K562 (cell line): ENCODE results near the gene FCGBP. TPM values are rescaled to one million over a fixed set of nuclear protein-coding genes. Genes with fewer than 3 reads are reported as not detected.
A peak's percentile ranks its signal among the peaks of the same experiment; 100 is the strongest.

Experiments used
- ATAC-seq: fragments of 200-7000 bp; cut with Tn5 transposase; 3 replicates; pipeline ENCODE4 v1.9.1; 2020; ENCODE audit warnings: moderate library complexity
- BruUV-seq: library from RNA; stranded (reverse); fragments of 400-500 nt; replicated peaks from 2 replicates; lab custom pipeline; 2021; lab: Mats Ljungman, UMichigan
- CTCF ChIA-PET: fragments of 300-600 bp; formaldehyde crosslinking; extraction: SDS; loops from one replicate; lab custom pipeline; 2021; ENCODE audit warnings: low intra/inter-chr PET ratio; lab: Yijun Ruan, JAX
- POLR2A ChIA-PET: fragments of 300-600, 350-650 bp; sonication (Branson Sonifier 250); formaldehyde crosslinking; extraction: SDS; loops from one replicate; lab custom pipeline; 2021; ENCODE audit warnings: antibody characterized with exemption, inconsistent platforms; lab: Yijun Ruan, JAX
- DNase-seq, 4 experiments: peaks; one replicate each; pipeline versions ENCODE4 v3.0.0 to v3.0.0-alpha.2; 2011 to 2018; ENCODE audit warnings: low spot score in 3 of 4, mixed read lengths in 3 of 4; ENCODE audit errors: extremely low read depth in 1 of 4
- FAIRE-seq: peaks from 2 replicates; lab custom pipeline; 2011; peaks lifted over from hg19 to GRCh38; lab: Jason Lieb, UNC
- H2AFZ ChIP-seq: 2 replicates; pipeline ENCODE4 v1.6.0; 2011; ENCODE audit warnings: low read depth, low read length, control low read depth, inconsistent platforms
- H3K27ac ChIP-seq: fragments of 200-600 bp; 3 replicates; pipeline ENCODE4 v1.8.0; 2011; ENCODE audit warnings: low read depth, mild to moderate bottlenecking, control low read depth, inconsistent platforms, low read length, moderate library complexity, mixed read lengths; ENCODE audit errors: extremely low read depth
- H3K27me3 ChIP-seq, 2 experiments: fragments of 300-600 bp in 1 of 2; 2 replicates in 1 of 2; 3 replicates in 1 of 2; pipeline versions ENCODE4 v1.6.0 to v1.8.0; 2011; ENCODE audit warnings: inconsistent platforms in 2 of 2, low read length in 2 of 2, mild to moderate bottlenecking in 1 of 2, mixed read lengths in 1 of 2, moderate library complexity in 1 of 2; ENCODE audit not compliant: control insufficient read depth in 2 of 2, insufficient read depth in 2 of 2
- H3K36me3 ChIP-seq: fragments of 300-600 bp; 3 replicates; pipeline ENCODE4 v1.8.0; 2011; ENCODE audit warnings: mild to moderate bottlenecking, low read length, inconsistent platforms; ENCODE audit not compliant: control insufficient read depth, insufficient read depth
- H3K4me1 ChIP-seq, 2 experiments: fragments of 200-600 bp in 1 of 2; replicated peaks in 1 of 2; 2 replicates in 1 of 2; 3 replicates in 1 of 2; pipeline versions ENCODE4 v1.5.1 to v1.8.0; 2011; ENCODE audit warnings: inconsistent platforms in 2 of 2, low read length in 2 of 2, mild to moderate bottlenecking in 1 of 2, mixed read lengths in 1 of 2, moderate library complexity in 1 of 2; ENCODE audit not compliant: control insufficient read depth in 2 of 2, insufficient read depth in 2 of 2
- H3K4me2 ChIP-seq: 2 replicates; pipeline ENCODE4 v1.6.1; 2011; ENCODE audit warnings: low read length, control low read depth, inconsistent platforms, mixed read lengths; ENCODE audit not compliant: insufficient read depth
- H3K4me3 ChIP-seq: fragments of 200-600 bp; sonication (generic), shearing (Covaris generic); 2 replicates; pipeline ENCODE4 v1.5.1; 2016; ENCODE audit warnings: control low read depth, inconsistent platforms
- H3K79me2 ChIP-seq: fragments of 200-600 bp; 3 replicates; pipeline ENCODE4 v1.8.0; 2011; ENCODE audit warnings: low read length, inconsistent platforms; ENCODE audit not compliant: control insufficient read depth, insufficient read depth
- H3K9ac ChIP-seq, 2 experiments: 2 replicates each; pipeline versions ENCODE4 v1.6.0 to v1.6.1; 2011; ENCODE audit warnings: low read depth in 2 of 2, low read length in 2 of 2, control low read depth in 1 of 2, inconsistent platforms in 1 of 2, mild to moderate bottlenecking in 1 of 2, mixed read lengths in 1 of 2; ENCODE audit not compliant: insufficient read depth in 1 of 2
- H3K9me1 ChIP-seq: one replicate; pipeline ENCODE4 v1.6.0; 2011; ENCODE audit warnings: inconsistent platforms, mild to moderate bottlenecking, low read length, moderate library complexity; ENCODE audit not compliant: control insufficient read depth, insufficient read depth
- H3K9me3 ChIP-seq: replicated peaks from 2 replicates; pipeline ENCODE4 v1.5.1; 2011; ENCODE audit warnings: low read depth, low read length, inconsistent platforms; ENCODE audit not compliant: control insufficient read depth, insufficient read depth
- H4K20me1 ChIP-seq: replicated peaks from 2 replicates; pipeline ENCODE4 v1.6.1; 2011; ENCODE audit warnings: low read length, inconsistent platforms, mixed read lengths; ENCODE audit not compliant: control insufficient read depth, insufficient read depth
- CBX3 ChIP-seq, 2 experiments: IDR thresholded peaks; 1 replicate in 1 of 2; 2 replicates in 1 of 2; pipeline ENCODE4 v1.6.1; 2012; ENCODE audit warnings: inconsistent platforms in 2 of 2, low read length in 2 of 2, borderline replicate concordance in 1 of 2, control low read depth in 1 of 2
- CTBP1 ChIP-seq: fragments of 450-650 bp; IDR thresholded peaks from 2 replicates; pipeline ENCODE4 v1.6.1; 2016; ENCODE audit warnings: borderline replicate concordance
- HNRNPUL1 ChIP-seq: fragments of 200-400 bp; formaldehyde crosslinking; IDR thresholded peaks from 2 replicates; pipeline ENCODE4 v1.6.1; 2017; ENCODE audit warnings: low read length
- TCF7 ChIP-seq: sonication (generic); IDR thresholded peaks from 2 replicates; pipeline ENCODE4 v1.6.1; 2016; ENCODE audit warnings: antibody characterized with exemption, borderline replicate concordance
- TRIM24 ChIP-seq, 2 experiments: fragments of 450-650 bp; IDR thresholded peaks; 2 replicates each; pipeline ENCODE4 v1.6.1; 2016
- WGBS: fragments of 100-300 bp; shearing (Covaris generic); methylation state at CpG from one replicate; pipeline ENCODE4 v1.1.6; 2016; ENCODE audit warnings: low coverage, mixed read lengths; ENCODE audit not compliant: insufficient coverage; ENCODE audit errors: missing lambda C conversion rate; 5-methylcytosine and 5-hydroxymethylcytosine counted together
- in situ Hi-C: fragments of 300-500 bp; cut with MboI; formaldehyde crosslinking; loops from 4 replicates; pipeline ENCODE4 v1.15.0; 2018; ENCODE audit warnings: inconsistent platforms, mixed read lengths
- intact Hi-C: fragments of 100-400 bp; cut with micrococcal nuclease; formaldehyde crosslinking; loops from 2 replicates; pipeline ENCODE4 v1.14.2; 2022
- polyA plus RNA-seq, 8 experiments: library from polyadenylated mRNA; depleted of rRNA in 4 of 8; stranded (reverse) in 5 of 8; unstranded in 3 of 8; fragments of >200 nt; fragmentation: Nextera tagmentation in 2 of 8; fragmentation: Illumina TruSeq in 1 of 8; extraction: Ambion mirVana in 2 of 8; extraction: Trizol in 1 of 8; gene quantifications; 2 replicates each; pipeline versions ENCODE4 v1.2.1 to v1.2.3, GENCODE V29; 2011 to 2014; ENCODE audit warnings: inconsistent platforms in 1 of 8, missing spikeins in 1 of 8
- total RNA-seq, 7 experiments: library from RNA; depleted of rRNA in 6 of 7; stranded (reverse); fragments of >200 nt in 6 of 7; fragmentation: Illumina TruSeq in 2 of 7; extraction: Trizol in 2 of 7; gene quantifications; 2 replicates each; pipeline versions ENCODE4 v1.2.1 to v1.2.3, GENCODE V29; 2011 to 2021; ENCODE audit warnings: low replicate concordance in 1 of 7
- TF ChIP-seq, protein P1 (sequence below): sonication (generic); formaldehyde crosslinking; IDR thresholded peaks from 2 replicates; pipeline ENCODE4 v1.8.0; 2022; ENCODE audit warnings: mild to moderate bottlenecking, missing genetic modification reagents
- TF ChIP-seq, protein P2 (sequence below): fragments of 250-450 bp; sonication (Bioruptor Pico); IDR thresholded peaks from 2 replicates; pipeline ENCODE4 v1.8.0; 2022; ENCODE audit warnings: moderate library complexity, mild to moderate bottlenecking, inconsistent platforms
- TF ChIP-seq, protein P3 (sequence below): fragments of 250-450 bp; sonication (Bioruptor Pico); IDR thresholded peaks from 2 replicates; pipeline ENCODE4 v1.5.0; 2021
- TF ChIP-seq, protein P4 (sequence below): IDR thresholded peaks from 2 replicates; pipeline ENCODE4 v1.6.1; 2011; ENCODE audit not compliant: insufficient read length; ENCODE audit errors: extremely low read depth

Gene FCGBP
- total and polyA plus RNA-seq, 9 of the 15 experiments (the other 6 are each of a cell fraction or from before 2014, with no cell fraction given), result 0.01 to 1.5 (median 0.13) TPM; not detected in 4

DNA sequence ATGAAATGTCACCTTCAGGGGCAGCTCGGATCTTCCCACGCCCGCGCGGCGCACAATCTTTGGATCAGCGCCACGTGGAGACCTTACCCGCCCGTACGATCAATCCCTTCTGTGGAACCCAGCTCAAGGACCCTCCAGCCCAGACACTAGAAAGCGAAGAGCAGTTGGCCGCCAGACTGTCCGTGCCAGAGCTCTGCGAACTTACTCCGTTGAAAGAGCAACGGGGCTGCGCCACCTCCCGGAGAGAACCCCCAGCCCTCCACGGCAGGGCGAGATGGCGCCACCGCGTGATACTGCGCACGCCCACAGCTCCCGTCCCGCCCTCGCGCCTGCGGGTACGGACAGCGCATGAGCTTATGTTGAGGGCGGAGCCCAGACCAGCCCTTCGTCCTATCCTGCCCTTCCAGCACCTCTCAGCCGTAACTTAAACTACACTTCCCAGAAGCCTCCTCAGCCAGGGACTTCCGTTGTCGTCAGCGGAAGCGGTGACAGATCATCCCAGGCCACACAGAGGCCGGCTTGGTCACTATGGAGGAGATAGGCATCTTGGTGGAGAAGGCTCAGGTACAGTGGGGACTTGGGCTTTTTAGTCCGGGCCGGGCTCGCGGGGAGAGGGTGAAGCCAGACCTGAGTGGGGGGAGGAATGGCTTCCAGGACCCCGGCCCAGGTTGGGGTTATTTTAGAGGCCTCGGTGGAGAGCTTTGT, 36.4 kb upstream of the FCGBP start, which contains the start of gene PSMC4:
PSMC4 (plus strand) TSS at position 491 of the 705 bp plus-strand sequence; CDS start at position 529, 38 bp downstream.
- peaks cover 38% of the 10 kb centered on the region for H3K36me3 ChIP-seq
- H3K4me3 ChIP-seq, result peak within 1 kb of the TSS; percentile 84
- no peaks in the 10 kb centered on the region for H4K20me1 ChIP-seq
- intact Hi-C loops, result no loop called here
- ChIA-PET POLR2A (interaction anchor here (0.6 to 2.5 kb wide), 17 partner anchors 9 to 1183 kb away, joined by 3 to 23 read pairs (median 4); partner anchors contain the start of genes FCGBP, RPS16, SNRPA and ZNF546), CTCF (no interaction called here)
- H3K9me3 ChIP-seq, result no peaks in the 10 kb centered on the region
- peaks cover 15 to 23% of the 10 kb centered on the region in 2 experiments for H3K4me1 ChIP-seq
- peak within 1 kb of the TSS; percentile 94 to 97 for H3K9ac ChIP-seq
- H3K4me2 ChIP-seq, result peak within 1 kb of the TSS; percentile 95
- no peaks in the 10 kb centered on the region for H3K9me1 ChIP-seq
- peaks cover 38% of the 10 kb centered on the region for H3K79me2 ChIP-seq
- H3K27me3 ChIP-seq, result no peaks in the 10 kb centered on the region
- H2AFZ ChIP-seq, result peak within 1 kb of the TSS; percentile 86
- in situ Hi-C loops, result no loop called here
- BruUV-seq, result no TSS peak
- peak; percentile 99 for FAIRE-seq
- peak; percentile 95 to 99 (median 96) for DNase-seq
- WGBS, result under 1% methylated on average over 43 of the region's 47 CpGs
- peak within 1 kb of the TSS; percentile 90 for H3K27ac ChIP-seq
- ATAC-seq, result peak; percentile 99
- TF ChIP-seq, protein P1, sequence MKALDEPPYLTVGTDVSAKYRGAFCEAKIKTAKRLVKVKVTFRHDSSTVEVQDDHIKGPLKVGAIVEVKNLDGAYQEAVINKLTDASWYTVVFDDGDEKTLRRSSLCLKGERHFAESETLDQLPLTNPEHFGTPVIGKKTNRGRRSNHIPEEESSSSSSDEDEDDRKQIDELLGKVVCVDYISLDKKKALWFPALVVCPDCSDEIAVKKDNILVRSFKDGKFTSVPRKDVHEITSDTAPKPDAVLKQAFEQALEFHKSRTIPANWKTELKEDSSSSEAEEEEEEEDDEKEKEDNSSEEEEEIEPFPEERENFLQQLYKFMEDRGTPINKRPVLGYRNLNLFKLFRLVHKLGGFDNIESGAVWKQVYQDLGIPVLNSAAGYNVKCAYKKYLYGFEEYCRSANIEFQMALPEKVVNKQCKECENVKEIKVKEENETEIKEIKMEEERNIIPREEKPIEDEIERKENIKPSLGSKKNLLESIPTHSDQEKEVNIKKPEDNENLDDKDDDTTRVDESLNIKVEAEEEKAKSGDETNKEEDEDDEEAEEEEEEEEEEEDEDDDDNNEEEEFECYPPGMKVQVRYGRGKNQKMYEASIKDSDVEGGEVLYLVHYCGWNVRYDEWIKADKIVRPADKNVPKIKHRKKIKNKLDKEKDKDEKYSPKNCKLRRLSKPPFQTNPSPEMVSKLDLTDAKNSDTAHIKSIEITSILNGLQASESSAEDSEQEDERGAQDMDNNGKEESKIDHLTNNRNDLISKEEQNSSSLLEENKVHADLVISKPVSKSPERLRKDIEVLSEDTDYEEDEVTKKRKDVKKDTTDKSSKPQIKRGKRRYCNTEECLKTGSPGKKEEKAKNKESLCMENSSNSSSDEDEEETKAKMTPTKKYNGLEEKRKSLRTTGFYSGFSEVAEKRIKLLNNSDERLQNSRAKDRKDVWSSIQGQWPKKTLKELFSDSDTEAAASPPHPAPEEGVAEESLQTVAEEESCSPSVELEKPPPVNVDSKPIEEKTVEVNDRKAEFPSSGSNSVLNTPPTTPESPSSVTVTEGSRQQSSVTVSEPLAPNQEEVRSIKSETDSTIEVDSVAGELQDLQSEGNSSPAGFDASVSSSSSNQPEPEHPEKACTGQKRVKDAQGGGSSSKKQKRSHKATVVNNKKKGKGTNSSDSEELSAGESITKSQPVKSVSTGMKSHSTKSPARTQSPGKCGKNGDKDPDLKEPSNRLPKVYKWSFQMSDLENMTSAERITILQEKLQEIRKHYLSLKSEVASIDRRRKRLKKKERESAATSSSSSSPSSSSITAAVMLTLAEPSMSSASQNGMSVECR (CRISPR knock-in tag), result peak; percentile 93
- TF ChIP-seq CBX3 (IDR thresholded peaks at IDR 0.05; ENCODE audit: borderline replicate concordance in 1 of 2, low read length in 2 of 2) (peak in 1 of 2 experiments; percentile 82; a peak in 2 of 3 replicates), TCF7 (peak; percentile 55; the same call in 1 of the 2 replicates), HNRNPUL1 (no peak), CTBP1 (peak; percentile 87; the same call in 1 of the 2 replicates), TRIM24 (IDR thresholded peaks at IDR 0.05) (no peak)
- TF ChIP-seq, protein P2, sequence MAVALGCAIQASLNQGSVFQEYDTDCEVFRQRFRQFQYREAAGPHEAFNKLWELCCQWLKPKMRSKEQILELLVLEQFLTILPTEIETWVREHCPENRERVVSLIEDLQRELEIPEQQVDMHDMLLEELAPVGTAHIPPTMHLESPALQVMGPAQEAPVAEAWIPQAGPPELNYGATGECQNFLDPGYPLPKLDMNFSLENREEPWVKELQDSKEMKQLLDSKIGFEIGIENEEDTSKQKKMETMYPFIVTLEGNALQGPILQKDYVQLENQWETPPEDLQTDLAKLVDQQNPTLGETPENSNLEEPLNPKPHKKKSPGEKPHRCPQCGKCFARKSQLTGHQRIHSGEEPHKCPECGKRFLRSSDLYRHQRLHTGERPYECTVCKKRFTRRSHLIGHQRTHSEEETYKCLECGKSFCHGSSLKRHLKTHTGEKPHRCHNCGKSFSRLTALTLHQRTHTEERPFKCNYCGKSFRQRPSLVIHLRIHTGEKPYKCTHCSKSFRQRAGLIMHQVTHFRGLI (CRISPR knock-in tag), result no peak
- TF ChIP-seq, protein P3, sequence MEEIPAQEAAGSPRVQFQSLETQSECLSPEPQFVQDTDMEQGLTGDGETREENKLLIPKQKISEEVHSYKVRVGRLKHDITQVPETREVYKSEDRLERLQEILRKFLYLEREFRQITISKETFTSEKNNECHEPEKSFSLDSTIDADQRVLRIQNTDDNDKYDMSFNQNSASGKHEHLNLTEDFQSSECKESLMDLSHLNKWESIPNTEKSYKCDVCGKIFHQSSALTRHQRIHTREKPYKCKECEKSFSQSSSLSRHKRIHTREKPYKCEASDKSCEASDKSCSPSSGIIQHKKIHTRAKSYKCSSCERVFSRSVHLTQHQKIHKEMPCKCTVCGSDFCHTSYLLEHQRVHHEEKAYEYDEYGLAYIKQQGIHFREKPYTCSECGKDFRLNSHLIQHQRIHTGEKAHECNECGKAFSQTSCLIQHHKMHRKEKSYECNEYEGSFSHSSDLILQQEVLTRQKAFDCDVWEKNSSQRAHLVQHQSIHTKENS (CRISPR knock-in tag), result no peak
- TF ChIP-seq, protein P4, sequence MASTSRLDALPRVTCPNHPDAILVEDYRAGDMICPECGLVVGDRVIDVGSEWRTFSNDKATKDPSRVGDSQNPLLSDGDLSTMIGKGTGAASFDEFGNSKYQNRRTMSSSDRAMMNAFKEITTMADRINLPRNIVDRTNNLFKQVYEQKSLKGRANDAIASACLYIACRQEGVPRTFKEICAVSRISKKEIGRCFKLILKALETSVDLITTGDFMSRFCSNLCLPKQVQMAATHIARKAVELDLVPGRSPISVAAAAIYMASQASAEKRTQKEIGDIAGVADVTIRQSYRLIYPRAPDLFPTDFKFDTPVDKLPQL, result no peak
